ENCODE measurements around the gene IPO4. TPM values are rescaled to one million over a fixed set of nuclear protein-coding genes. Genes with fewer than 3 reads are reported as not detected.

The IPO4 gene
- total and polyA plus RNA-seq, 2 experiments from 2014 or later: 34.2 to 105 TPM

DNA sequence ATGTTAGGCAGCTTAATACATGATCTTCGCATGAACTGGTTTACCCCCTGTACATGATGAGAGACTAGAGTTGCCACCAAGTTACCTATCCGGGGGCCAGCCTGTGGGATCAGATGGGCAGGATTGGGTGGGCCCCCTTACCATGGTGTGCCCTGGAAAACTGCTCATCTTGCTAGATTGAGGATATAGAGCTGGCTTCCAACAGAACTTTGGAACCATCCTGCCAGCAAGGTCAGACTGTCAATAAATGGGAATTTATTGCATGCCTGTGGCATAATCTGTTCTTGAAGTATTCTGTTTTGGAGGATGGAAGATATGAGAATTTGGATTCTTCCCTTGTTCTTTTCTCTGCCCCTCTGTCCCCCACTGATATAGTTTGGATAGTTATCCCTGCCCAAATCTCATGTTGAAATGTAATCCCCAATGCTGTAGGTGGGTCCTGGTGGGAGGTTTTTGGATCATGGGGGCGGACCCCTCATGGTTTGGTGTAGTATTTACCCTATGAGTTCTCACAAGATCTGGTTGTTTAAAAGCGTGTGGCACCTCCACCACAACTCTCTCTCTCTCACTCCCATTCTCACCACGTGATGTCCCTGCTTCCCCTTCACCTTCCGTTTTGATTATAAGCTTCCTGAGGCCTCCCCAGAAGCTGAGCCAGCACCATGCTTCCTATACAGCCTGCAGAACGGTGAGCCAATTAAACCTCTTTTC is 10.4 kb upstream of the IPO4 start:
- H3K36me3 ChIP-seq (ENCODE audit: insufficient read depth): 0 out of 2 replicates have a peak, but pooled peaks cover 11% of the 10 kb centered on the region
- Mint-ChIP-seq H3K36me3 (ENCODE audit: low read depth) (peaks cover 59% of the 10 kb centered on the region), H3K9me3 (peaks cover 35% of the 10 kb centered on the region), H3K4me3 (no peak overlapping the region; the same call in 2 of the 3 replicates), H3K27ac (peak overlapping the region; percentile 54; the same call in 1 of the 2 replicates), H3K27me3 (ENCODE audit: insufficient read depth, low read depth, poor library complexity) (peaks cover 24% of the 10 kb centered on the region), H3K4me1 (peaks cover 43% of the 10 kb centered on the region)
- ATAC-seq (no peak), DNase-seq (ENCODE audit: low spot score) (no peak)
- no peak overlapping the region for H3K4me3 ChIP-seq
- no peaks in the 10 kb centered on the region for H3K9me2 ChIP-seq (ENCODE audit: insufficient read depth)
- H3K79me2 ChIP-seq (replicated peaks; ENCODE audit: insufficient read depth): 0 out of 2 replicates have a peak, but pooled peaks cover 6% of the 10 kb centered on the region
- no peak overlapping the region for H2AFZ ChIP-seq
- no peak overlapping the region for H3K27ac ChIP-seq (ENCODE audit: low read depth)
- no peak overlapping the region for H3K4me2 ChIP-seq
- no peaks in the 10 kb centered on the region for H3K27me3 ChIP-seq (ENCODE audit: insufficient read depth)
- no peaks in the 10 kb centered on the region; the same call in 1 of the 2 replicates for H4K20me1 ChIP-seq (replicated peaks; ENCODE audit: insufficient read depth)
- peaks cover 21% of the 10 kb centered on the region for H3F3A ChIP-seq (replicated peaks; ENCODE audit: low read depth)
- peaks cover 15% of the 10 kb centered on the region for H3K4me1 ChIP-seq (ENCODE audit: insufficient read depth)
- TF ChIP-seq EZH2phosphoT487 (IDR thresholded peaks at IDR 0.05; ENCODE audit: unreplicated experiment): no peak
- no peak for TF ChIP-seq POLR2AphosphoS5 (IDR thresholded peaks at IDR 0.05; ENCODE audit: low read depth)
- TF ChIP-seq ZNF331 (CRISPR knock-in tag; IDR thresholded peaks at IDR 0.05; ENCODE audit: low read depth): no peak
- TF ChIP-seq EZH2 (IDR thresholded peaks at IDR 0.05; ENCODE audit: low read depth, unreplicated experiment): no peak
- TF ChIP-seq, protein P1, sequence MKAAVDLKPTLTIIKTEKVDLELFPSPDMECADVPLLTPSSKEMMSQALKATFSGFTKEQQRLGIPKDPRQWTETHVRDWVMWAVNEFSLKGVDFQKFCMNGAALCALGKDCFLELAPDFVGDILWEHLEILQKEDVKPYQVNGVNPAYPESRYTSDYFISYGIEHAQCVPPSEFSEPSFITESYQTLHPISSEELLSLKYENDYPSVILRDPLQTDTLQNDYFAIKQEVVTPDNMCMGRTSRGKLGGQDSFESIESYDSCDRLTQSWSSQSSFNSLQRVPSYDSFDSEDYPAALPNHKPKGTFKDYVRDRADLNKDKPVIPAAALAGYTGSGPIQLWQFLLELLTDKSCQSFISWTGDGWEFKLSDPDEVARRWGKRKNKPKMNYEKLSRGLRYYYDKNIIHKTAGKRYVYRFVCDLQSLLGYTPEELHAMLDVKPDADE (IDR thresholded peaks at IDR 0.05): no peak
- no peak for TF ChIP-seq ZNF114 (CRISPR knock-in tag; IDR thresholded peaks at IDR 0.05)
- no peak for TF ChIP-seq STAT1 (IDR thresholded peaks at IDR 0.05; ENCODE audit: unreplicated experiment)
- TF ChIP-seq, protein P2, sequence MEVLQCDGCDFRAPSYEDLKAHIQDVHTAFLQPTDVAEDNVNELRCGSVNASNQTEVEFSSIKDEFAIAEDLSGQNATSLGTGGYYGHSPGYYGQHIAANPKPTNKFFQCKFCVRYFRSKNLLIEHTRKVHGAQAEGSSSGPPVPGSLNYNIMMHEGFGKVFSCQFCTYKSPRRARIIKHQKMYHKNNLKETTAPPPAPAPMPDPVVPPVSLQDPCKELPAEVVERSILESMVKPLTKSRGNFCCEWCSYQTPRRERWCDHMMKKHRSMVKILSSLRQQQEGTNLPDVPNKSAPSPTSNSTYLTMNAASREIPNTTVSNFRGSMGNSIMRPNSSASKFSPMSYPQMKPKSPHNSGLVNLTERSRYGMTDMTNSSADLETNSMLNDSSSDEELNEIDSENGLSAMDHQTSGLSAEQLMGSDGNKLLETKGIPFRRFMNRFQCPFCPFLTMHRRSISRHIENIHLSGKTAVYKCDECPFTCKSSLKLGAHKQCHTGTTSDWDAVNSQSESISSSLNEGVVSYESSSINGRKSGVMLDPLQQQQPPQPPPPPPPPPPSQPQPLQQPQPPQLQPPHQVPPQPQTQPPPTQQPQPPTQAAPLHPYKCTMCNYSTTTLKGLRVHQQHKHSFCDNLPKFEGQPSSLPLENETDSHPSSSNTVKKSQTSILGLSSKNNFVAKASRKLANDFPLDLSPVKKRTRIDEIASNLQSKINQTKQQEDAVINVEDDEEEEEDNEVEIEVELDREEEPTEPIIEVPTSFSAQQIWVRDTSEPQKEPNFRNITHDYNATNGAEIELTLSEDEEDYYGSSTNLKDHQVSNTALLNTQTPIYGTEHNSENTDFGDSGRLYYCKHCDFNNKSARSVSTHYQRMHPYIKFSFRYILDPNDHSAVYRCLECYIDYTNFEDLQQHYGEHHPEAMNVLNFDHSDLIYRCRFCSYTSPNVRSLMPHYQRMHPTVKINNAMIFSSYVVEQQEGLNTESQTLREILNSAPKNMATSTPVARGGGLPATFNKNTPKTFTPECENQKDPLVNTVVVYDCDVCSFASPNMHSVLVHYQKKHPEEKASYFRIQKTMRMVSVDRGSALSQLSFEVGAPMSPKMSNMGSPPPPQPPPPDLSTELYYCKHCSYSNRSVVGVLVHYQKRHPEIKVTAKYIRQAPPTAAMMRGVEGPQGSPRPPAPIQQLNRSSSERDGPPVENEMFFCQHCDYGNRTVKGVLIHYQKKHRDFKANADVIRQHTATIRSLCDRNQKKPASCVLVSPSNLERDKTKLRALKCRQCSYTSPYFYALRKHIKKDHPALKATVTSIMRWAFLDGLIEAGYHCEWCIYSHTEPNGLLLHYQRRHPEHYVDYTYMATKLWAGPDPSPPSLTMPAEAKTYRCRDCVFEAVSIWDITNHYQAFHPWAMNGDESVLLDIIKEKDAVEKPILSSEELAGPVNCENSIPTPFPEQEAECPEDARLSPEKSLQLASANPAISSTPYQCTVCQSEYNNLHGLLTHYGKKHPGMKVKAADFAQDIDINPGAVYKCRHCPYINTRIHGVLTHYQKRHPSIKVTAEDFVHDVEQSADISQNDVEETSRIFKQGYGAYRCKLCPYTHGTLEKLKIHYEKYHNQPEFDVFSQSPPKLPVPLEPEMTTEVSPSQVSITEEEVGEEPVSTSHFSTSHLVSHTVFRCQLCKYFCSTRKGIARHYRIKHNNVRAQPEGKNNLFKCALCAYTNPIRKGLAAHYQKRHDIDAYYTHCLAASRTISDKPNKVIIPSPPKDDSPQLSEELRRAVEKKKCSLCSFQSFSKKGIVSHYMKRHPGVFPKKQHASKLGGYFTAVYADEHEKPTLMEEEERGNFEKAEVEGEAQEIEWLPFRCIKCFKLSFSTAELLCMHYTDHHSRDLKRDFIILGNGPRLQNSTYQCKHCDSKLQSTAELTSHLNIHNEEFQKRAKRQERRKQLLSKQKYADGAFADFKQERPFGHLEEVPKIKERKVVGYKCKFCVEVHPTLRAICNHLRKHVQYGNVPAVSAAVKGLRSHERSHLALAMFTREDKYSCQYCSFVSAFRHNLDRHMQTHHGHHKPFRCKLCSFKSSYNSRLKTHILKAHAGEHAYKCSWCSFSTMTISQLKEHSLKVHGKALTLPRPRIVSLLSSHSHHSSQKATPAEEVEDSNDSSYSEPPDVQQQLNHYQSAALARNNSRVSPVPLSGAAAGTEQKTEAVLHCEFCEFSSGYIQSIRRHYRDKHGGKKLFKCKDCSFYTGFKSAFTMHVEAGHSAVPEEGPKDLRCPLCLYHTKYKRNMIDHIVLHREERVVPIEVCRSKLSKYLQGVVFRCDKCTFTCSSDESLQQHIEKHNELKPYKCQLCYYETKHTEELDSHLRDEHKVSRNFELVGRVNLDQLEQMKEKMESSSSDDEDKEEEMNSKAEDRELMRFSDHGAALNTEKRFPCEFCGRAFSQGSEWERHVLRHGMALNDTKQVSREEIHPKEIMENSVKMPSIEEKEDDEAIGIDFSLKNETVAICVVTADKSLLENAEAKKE (CRISPR knock-in tag; IDR thresholded peaks at IDR 0.05): no peak
- no peak for TF ChIP-seq CTCF (conservative IDR thresholded peaks at IDR 0.05; ENCODE audit: low read depth in 2 of 2)
- no peak for TF ChIP-seq JUNB (IDR thresholded peaks at IDR 0.05; ENCODE audit: unreplicated experiment)
- no peak for TF ChIP-seq NANOG (IDR thresholded peaks at IDR 0.05; ENCODE audit: borderline replicate concordance)
- TF ChIP-seq CREB1 (CRISPR knock-in tag; IDR thresholded peaks at IDR 0.05; ENCODE audit: low read depth): no peak
- no peak for TF ChIP-seq REST (IDR thresholded peaks at IDR 0.05; ENCODE audit: unreplicated experiment)
